Neural cell (in vitro differentiated cells): Measurements from ENCODE around the gene DSTN. TPM values are rescaled to one million over a fixed set of nuclear protein-coding genes. Genes with fewer than 3 reads are reported as not detected.

Experiments
- H2AFZ ChIP-seq: fragments of 200-600, 300-800 bp; sonication (generic), shearing (Covaris generic); 2 replicates; pipeline ENCODE4 v1.6.0; 2014; ENCODE audit warnings: low read depth, mild to moderate bottlenecking, antibody characterized with exemption, low read length, moderate library complexity
- H3F3A ChIP-seq: fragments of 200-600 bp; shearing (Covaris generic); 2 replicates; pipeline ENCODE4 v1.6.1; 2016; ENCODE audit warnings: mild to moderate bottlenecking, moderate library complexity, mixed read lengths, antibody characterized with exemption, low read length; ENCODE audit not compliant: insufficient read depth, poor library complexity, severe bottlenecking
- H3K27ac ChIP-seq: fragments of 200-600, 300-800 bp; sonication (generic), shearing (Covaris generic); 2 replicates; pipeline ENCODE4 v1.5.1; 2014; ENCODE audit warnings: mild to moderate bottlenecking, low read length, moderate library complexity
- H3K27me3 ChIP-seq: fragments of 300-800, 200-600 bp; sonication (generic), shearing (Covaris generic); 2 replicates; pipeline ENCODE4 v1.6.0; 2014; ENCODE audit warnings: mild to moderate bottlenecking, low read depth, low read length, moderate library complexity; ENCODE audit not compliant: insufficient read depth
- H3K36me3 ChIP-seq: fragments of 300-800, 200-600 bp; sonication (generic), shearing (Covaris generic); 2 replicates; pipeline ENCODE4 v1.5.1; 2014; ENCODE audit warnings: mild to moderate bottlenecking, antibody characterized with exemption, low read length, moderate library complexity; ENCODE audit not compliant: insufficient read depth
- H3K4me2 ChIP-seq: fragments of 300-800, 200-600 bp; sonication (generic), shearing (Covaris generic); 2 replicates; pipeline ENCODE4 v1.6.0; 2014; ENCODE audit warnings: mild to moderate bottlenecking, low read length
- H3K4me3 ChIP-seq: fragments of 300-800, 200-600 bp; sonication (generic), shearing (Covaris generic); 2 replicates; pipeline ENCODE4 v1.5.1; 2014; ENCODE audit warnings: mild to moderate bottlenecking, low read length, moderate library complexity
- H3K79me2 ChIP-seq: fragments of 200-600 bp; shearing (Covaris generic); replicated peaks from 2 replicates; pipeline ENCODE4 v1.6.0; 2014; ENCODE audit warnings: mild to moderate bottlenecking, low read length, moderate library complexity; ENCODE audit not compliant: insufficient read depth
- H3K9ac ChIP-seq: fragments of 300-800, 200-600 bp; sonication (generic), shearing (Covaris generic); 2 replicates; pipeline ENCODE4 v1.6.1; 2016; ENCODE audit warnings: mild to moderate bottlenecking, low read length, mixed read lengths
- H3K9me2 ChIP-seq: fragments of 200-600 bp; shearing (Covaris generic); 2 replicates; pipeline ENCODE4 v1.6.1; 2016; ENCODE audit warnings: mild to moderate bottlenecking, low read length, mixed read lengths; ENCODE audit not compliant: insufficient read depth
- H3K9me3 ChIP-seq: fragments of 200-600, 300-800 bp; sonication (generic), shearing (Covaris generic); 2 replicates; pipeline ENCODE4 v1.6.1; 2016; ENCODE audit warnings: mild to moderate bottlenecking, mixed run types, low read length, moderate library complexity, mixed read lengths
- H4K20me1 ChIP-seq: fragments of 200-600 bp; shearing (Covaris generic); 2 replicates; pipeline ENCODE4 v1.6.1; 2016; ENCODE audit warnings: mild to moderate bottlenecking, mixed run types; ENCODE audit not compliant: insufficient read depth
- EP300 ChIP-seq: fragments of 450-650 bp; conservative IDR thresholded peaks from 2 replicates; pipeline ENCODE4 v1.6.1; 2014; ENCODE audit warnings: antibody characterized with exemption, mild to moderate bottlenecking, moderate library complexity; ENCODE audit not compliant: poor library complexity, severe bottlenecking
- EZH2 ChIP-seq: fragments of 200-600, 300-800 bp; shearing (Covaris generic), sonication (generic); IDR thresholded peaks from 2 replicates; pipeline ENCODE4 v1.6.1; 2014; ENCODE audit warnings: antibody characterized with exemption, low read length, borderline replicate concordance, mild to moderate bottlenecking; ENCODE audit not compliant: insufficient read depth, poor library complexity, severe bottlenecking
- MXI1 ChIP-seq: fragments of 450-650 bp; conservative IDR thresholded peaks from 2 replicates; pipeline ENCODE4 v1.6.1; 2014; ENCODE audit warnings: antibody characterized with exemption, mild to moderate bottlenecking; ENCODE audit not compliant: poor library complexity, severe bottlenecking
- POLR2AphosphoS5 ChIP-seq: IDR thresholded peaks from 2 replicates; pipeline ENCODE4 v1.6.1; 2012
- RAD21 ChIP-seq: fragments of 450-650 bp; conservative IDR thresholded peaks from 2 replicates; pipeline ENCODE4 v1.6.1; 2014; ENCODE audit warnings: antibody characterized with exemption, mild to moderate bottlenecking, moderate library complexity
- REST ChIP-seq: IDR thresholded peaks from 2 replicates; pipeline ENCODE4 v1.6.1; 2012; ENCODE audit warnings: borderline replicate concordance
- SMC3 ChIP-seq: fragments of 450-650 bp; conservative IDR thresholded peaks from 2 replicates; pipeline ENCODE4 v1.6.1; 2014; ENCODE audit warnings: antibody characterized with exemption, mild to moderate bottlenecking, moderate library complexity; ENCODE audit not compliant: poor library complexity
- TAF1 ChIP-seq: IDR thresholded peaks from 2 replicates; pipeline ENCODE4 v1.6.1; 2012; ENCODE audit warnings: low read depth
- polyA plus RNA-seq: library from polyadenylated mRNA; depleted of rRNA; stranded (reverse); fragments of >200 nt; gene quantifications from 2 replicates; pipeline ENCODE4 v1.2.3, GENCODE V29; 2014
- TF ChIP-seq, protein P1 (sequence below): fragments of 450-650 bp; IDR thresholded peaks from 2 replicates; pipeline ENCODE4 v1.5.1; 2014; ENCODE audit warnings: antibody characterized with exemption, mild to moderate bottlenecking, moderate library complexity; ENCODE audit not compliant: poor library complexity, severe bottlenecking

Gene DSTN
- polyA plus RNA-seq, 1 donor from 2014 or later, result 276 TPM

- Histone ChIP-seq H3K9me2 (no peaks in the 10 kb centered on the region), H3K36me3 (no peaks in the 10 kb centered on the region), H3K27ac (no peak overlapping the region), H2AFZ (no peak overlapping the region), H4K20me1 (peaks cover 12% of the 10 kb centered on the region), H3K79me2 (peaks cover 26% of the 10 kb centered on the region), H3K27me3 (peaks cover 3% of the 10 kb centered on the region), H3K9me3 (no peaks in the 10 kb centered on the region), H3F3A (peaks cover 4% of the 10 kb centered on the region), H3K4me2 (no peak overlapping the region), H3K9ac (peak overlapping the region; percentile 99), H3K4me3 (peak overlapping the region; percentile 100)
- TF ChIP-seq EZH2 (no peak), REST (no peak), MXI1 (no peak), EP300 (no peak), SMC3 (no peak), TAF1 (no peak), RAD21 (no peak), POLR2AphosphoS5 (no peak)
- TF ChIP-seq, protein P1, sequence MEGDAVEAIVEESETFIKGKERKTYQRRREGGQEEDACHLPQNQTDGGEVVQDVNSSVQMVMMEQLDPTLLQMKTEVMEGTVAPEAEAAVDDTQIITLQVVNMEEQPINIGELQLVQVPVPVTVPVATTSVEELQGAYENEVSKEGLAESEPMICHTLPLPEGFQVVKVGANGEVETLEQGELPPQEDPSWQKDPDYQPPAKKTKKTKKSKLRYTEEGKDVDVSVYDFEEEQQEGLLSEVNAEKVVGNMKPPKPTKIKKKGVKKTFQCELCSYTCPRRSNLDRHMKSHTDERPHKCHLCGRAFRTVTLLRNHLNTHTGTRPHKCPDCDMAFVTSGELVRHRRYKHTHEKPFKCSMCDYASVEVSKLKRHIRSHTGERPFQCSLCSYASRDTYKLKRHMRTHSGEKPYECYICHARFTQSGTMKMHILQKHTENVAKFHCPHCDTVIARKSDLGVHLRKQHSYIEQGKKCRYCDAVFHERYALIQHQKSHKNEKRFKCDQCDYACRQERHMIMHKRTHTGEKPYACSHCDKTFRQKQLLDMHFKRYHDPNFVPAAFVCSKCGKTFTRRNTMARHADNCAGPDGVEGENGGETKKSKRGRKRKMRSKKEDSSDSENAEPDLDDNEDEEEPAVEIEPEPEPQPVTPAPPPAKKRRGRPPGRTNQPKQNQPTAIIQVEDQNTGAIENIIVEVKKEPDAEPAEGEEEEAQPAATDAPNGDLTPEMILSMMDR, result no peak
Measured at GRCh38 chr20:17568045-17568788, 1.7 kb upstream of the DSTN start.

DNA sequence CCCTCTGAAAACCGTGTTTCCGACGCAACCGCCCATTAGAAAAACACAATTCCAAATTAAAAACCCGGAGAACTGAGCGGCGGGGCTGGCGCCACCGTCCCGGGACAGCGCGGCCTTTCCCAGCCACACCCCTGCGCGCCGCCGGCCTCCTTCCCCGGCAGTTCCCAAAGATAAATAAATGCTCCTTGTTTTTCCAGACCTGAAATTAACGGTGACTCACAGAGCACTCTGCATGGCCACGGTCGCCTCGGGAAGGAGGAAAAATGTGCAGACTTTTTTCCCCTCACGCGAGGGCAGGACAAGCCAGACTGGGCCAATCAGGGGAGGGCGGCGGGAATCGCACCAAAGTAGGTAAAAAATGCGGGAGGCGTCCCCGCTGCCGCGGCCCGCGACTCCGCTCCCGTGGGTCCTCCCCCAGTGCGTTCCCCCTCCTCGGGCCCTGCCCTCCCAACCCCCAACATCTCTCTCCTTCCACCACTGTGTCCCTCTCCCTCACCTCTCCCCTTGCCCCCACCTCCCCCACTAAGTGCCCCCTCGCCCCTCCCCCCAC lies 828 bp upstream of the DSTN start:
- peak overlapping the region; percentile 99 for H3K9ac ChIP-seq
- H3K4me3 ChIP-seq, result peak overlapping the region; percentile 100
- peaks cover 4% of the 10 kb centered on the region for H3F3A ChIP-seq
- no peaks in the 10 kb centered on the region for H3K9me3 ChIP-seq
- H3K9me2 ChIP-seq, result no peaks in the 10 kb centered on the region
- H3K4me2 ChIP-seq, result peak overlapping the region; percentile 70
- TF ChIP-seq TAF1 (peak; percentile 19), EZH2 (no peak), SMC3 (no peak), EP300 (no peak), RAD21 (no peak), POLR2AphosphoS5 (peak; percentile 51), REST (peak; percentile 54)
- no peaks in the 10 kb centered on the region for H3K36me3 ChIP-seq
- H4K20me1 ChIP-seq, result peaks cover 15% of the 10 kb centered on the region
- H2AFZ ChIP-seq, result no peak overlapping the region
- peaks cover 34% of the 10 kb centered on the region for H3K79me2 ChIP-seq
- no peak overlapping the region for H3K27ac ChIP-seq
- H3K27me3 ChIP-seq, result peaks cover 3% of the 10 kb centered on the region
